ENCODE measurements around the gene STARD3.

STARD3 gene

GRCh38 chr17:39667262-39667944, 30.5 kb downstream of the STARD3 start:
- Histone ChIP-seq H3K36me3 (ENCODE audit: insufficient read depth, low read length) (peaks cover 3% of the 10 kb centered on the region), H3K27me3 (ENCODE audit: control insufficient read depth, insufficient read depth, low read length) (peaks cover 59% of the 10 kb centered on the region), H3K4me1 (ENCODE audit: control insufficient read depth, insufficient read depth, low read length) (peaks cover 26% of the 10 kb centered on the region), H3K4me2 (ENCODE audit: low read length) (peak overlapping the region; percentile 28), H3K9me3 (replicated peaks; ENCODE audit: low read length) (no peaks in the 10 kb centered on the region), H3K9ac (ENCODE audit: low read depth, low read length) (no peak overlapping the region), H3K4me3 (ENCODE audit: low read length) (no peak overlapping the region)

GRCh38 chr17:39667945-39668924, 31.3 kb downstream of the STARD3 start, which contains the start of gene PNMT:
Gene PNMT (plus strand): TSS chr17:39668453. CDS start chr17:39668476, 23 bp downstream.
- no peaks in the 10 kb centered on the region for H3K9me3 ChIP-seq (replicated peaks; ENCODE audit: low read length)
- peaks cover 26% of the 10 kb centered on the region for H3K4me1 ChIP-seq (ENCODE audit: control insufficient read depth, insufficient read depth, low read length)
- H3K4me3 ChIP-seq (ENCODE audit: low read length) = peak within 1 kb of the TSS; percentile 57
- H3K27me3 ChIP-seq (ENCODE audit: control insufficient read depth, insufficient read depth, low read length) = peaks cover 59% of the 10 kb centered on the region
- H3K36me3 ChIP-seq (ENCODE audit: insufficient read depth, low read length) = no peaks in the 10 kb centered on the region
- H3K4me2 ChIP-seq (ENCODE audit: low read length) = peak within 1 kb of the TSS; percentile 84
- H3K9ac ChIP-seq (ENCODE audit: low read depth, low read length) = peak within 1 kb of the TSS; percentile 25

GRCh38 chr17:39669897-39670735, 33.2 kb downstream of the STARD3 start:
- no peaks in the 10 kb centered on the region for H3K36me3 ChIP-seq (ENCODE audit: insufficient read depth, low read length)
- peaks cover 22% of the 10 kb centered on the region for H3K4me1 ChIP-seq (ENCODE audit: control insufficient read depth, insufficient read depth, low read length)
- no peak overlapping the region for H3K4me3 ChIP-seq (ENCODE audit: low read length)
- no peak overlapping the region for H3K9ac ChIP-seq (ENCODE audit: low read depth, low read length)
- H3K27me3 ChIP-seq (ENCODE audit: control insufficient read depth, insufficient read depth, low read length) = peaks cover 59% of the 10 kb centered on the region
- H3K4me2 ChIP-seq (ENCODE audit: low read length) = no peak overlapping the region
- no peaks in the 10 kb centered on the region for H3K9me3 ChIP-seq (replicated peaks; ENCODE audit: low read length)

GRCh38 chr17:39670746-39671145, 33.8 kb downstream of the STARD3 start:
- H3K4me2 ChIP-seq (ENCODE audit: low read length) = no peak overlapping the region
- peaks cover 55% of the 10 kb centered on the region for H3K27me3 ChIP-seq (ENCODE audit: control insufficient read depth, insufficient read depth, low read length)
- no peaks in the 10 kb centered on the region for H3K36me3 ChIP-seq (ENCODE audit: insufficient read depth, low read length)
- peaks cover 20% of the 10 kb centered on the region for H3K4me1 ChIP-seq (ENCODE audit: control insufficient read depth, insufficient read depth, low read length)
- no peaks in the 10 kb centered on the region for H3K9me3 ChIP-seq (replicated peaks; ENCODE audit: low read length)
- no peak overlapping the region for H3K9ac ChIP-seq (ENCODE audit: low read depth, low read length)
- H3K4me3 ChIP-seq (ENCODE audit: low read length) = no peak overlapping the region

GRCh38 chr17:39671651-39672521, 34.9 kb downstream of the STARD3 start:
- Histone ChIP-seq H3K4me1 (ENCODE audit: control insufficient read depth, insufficient read depth, low read length) (peaks cover 13% of the 10 kb centered on the region), H3K9ac (ENCODE audit: low read depth, low read length) (no peak overlapping the region), H3K36me3 (ENCODE audit: insufficient read depth, low read length) (no peaks in the 10 kb centered on the region), H3K27me3 (ENCODE audit: control insufficient read depth, insufficient read depth, low read length) (peaks cover 45% of the 10 kb centered on the region), H3K9me3 (replicated peaks; ENCODE audit: low read length) (no peaks in the 10 kb centered on the region), H3K4me3 (ENCODE audit: low read length) (no peak overlapping the region), H3K4me2 (ENCODE audit: low read length) (no peak overlapping the region)

GRCh38 chr17:39672522-39673334, 35.8 kb downstream of the STARD3 start:
- no peak overlapping the region for H3K4me2 ChIP-seq (ENCODE audit: low read length)
- H3K36me3 ChIP-seq (ENCODE audit: insufficient read depth, low read length) = no peaks in the 10 kb centered on the region
- peaks cover 7% of the 10 kb centered on the region for H3K4me1 ChIP-seq (ENCODE audit: control insufficient read depth, insufficient read depth, low read length)
- H3K27me3 ChIP-seq (ENCODE audit: control insufficient read depth, insufficient read depth, low read length) = peaks cover 37% of the 10 kb centered on the region
- H3K9ac ChIP-seq (ENCODE audit: low read depth, low read length) = no peak overlapping the region
- no peak overlapping the region for H3K4me3 ChIP-seq (ENCODE audit: low read length)
- no peaks in the 10 kb centered on the region for H3K9me3 ChIP-seq (replicated peaks; ENCODE audit: low read length)

GRCh38 chr17:39673335-39674081, 36.6 kb downstream of the STARD3 start:
- H3K27me3 ChIP-seq (ENCODE audit: control insufficient read depth, insufficient read depth, low read length) = peaks cover 33% of the 10 kb centered on the region
- no peak overlapping the region for H3K9ac ChIP-seq (ENCODE audit: low read depth, low read length)
- no peaks in the 10 kb centered on the region for H3K36me3 ChIP-seq (ENCODE audit: insufficient read depth, low read length)
- H3K4me2 ChIP-seq (ENCODE audit: low read length) = no peak overlapping the region
- H3K4me3 ChIP-seq (ENCODE audit: low read length) = no peak overlapping the region
- H3K4me1 ChIP-seq (ENCODE audit: control insufficient read depth, insufficient read depth, low read length) = peaks cover 3% of the 10 kb centered on the region
- no peaks in the 10 kb centered on the region for H3K9me3 ChIP-seq (replicated peaks; ENCODE audit: low read length)

- Histone ChIP-seq H3K4me1 (ENCODE audit: control insufficient read depth, insufficient read depth, low read length) (no peaks in the 10 kb centered on the region), H3K36me3 (ENCODE audit: insufficient read depth, low read length) (no peaks in the 10 kb centered on the region), H3K4me2 (ENCODE audit: low read length) (no peak overlapping the region), H3K27me3 (ENCODE audit: control insufficient read depth, insufficient read depth, low read length) (peaks cover 29% of the 10 kb centered on the region), H3K9ac (ENCODE audit: low read depth, low read length) (no peak overlapping the region), H3K9me3 (replicated peaks; ENCODE audit: low read length) (no peaks in the 10 kb centered on the region), H3K4me3 (ENCODE audit: low read length) (no peak overlapping the region)
These were observed 37.2 kb downstream of the STARD3 start for GRCh38 chr17:39674179-39674578.

GRCh38 chr17:39674702-39675389, 37.9 kb downstream of the STARD3 start:
- H3K4me2 ChIP-seq (ENCODE audit: low read length) = no peak overlapping the region
- H3K27me3 ChIP-seq (ENCODE audit: control insufficient read depth, insufficient read depth, low read length) = peaks cover 22% of the 10 kb centered on the region
- no peaks in the 10 kb centered on the region for H3K4me1 ChIP-seq (ENCODE audit: control insufficient read depth, insufficient read depth, low read length)
- H3K9ac ChIP-seq (ENCODE audit: low read depth, low read length) = no peak overlapping the region
- H3K36me3 ChIP-seq (ENCODE audit: insufficient read depth, low read length) = no peaks in the 10 kb centered on the region
- H3K4me3 ChIP-seq (ENCODE audit: low read length) = no peak overlapping the region
- no peaks in the 10 kb centered on the region for H3K9me3 ChIP-seq (replicated peaks; ENCODE audit: low read length)

Measured in skeletal muscle satellite cell (primary cell).